ENCODE measurements around the gene ZC3H18.

The ZC3H18 gene

DNA sequence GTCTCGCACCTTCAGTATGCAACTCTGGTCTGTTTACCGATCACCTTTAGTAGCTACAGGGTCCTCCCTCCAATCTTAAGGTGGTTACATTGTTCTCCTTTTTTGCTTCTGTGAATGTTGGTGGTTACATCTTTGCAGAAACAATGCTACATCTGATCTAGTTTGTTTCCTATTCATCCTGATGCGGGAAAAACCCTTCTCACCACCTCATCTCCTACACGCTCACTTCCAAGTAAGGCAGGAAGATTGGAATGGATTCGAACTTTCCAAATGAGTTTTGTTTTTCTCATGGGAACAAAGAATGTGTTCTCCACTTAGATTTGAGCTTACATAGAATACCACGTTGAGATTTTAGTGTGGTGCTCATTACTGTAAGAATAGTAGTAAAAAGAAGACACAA, 14.5 kb downstream of the ZC3H18 start:
- no peak for DNase-seq

DNA sequence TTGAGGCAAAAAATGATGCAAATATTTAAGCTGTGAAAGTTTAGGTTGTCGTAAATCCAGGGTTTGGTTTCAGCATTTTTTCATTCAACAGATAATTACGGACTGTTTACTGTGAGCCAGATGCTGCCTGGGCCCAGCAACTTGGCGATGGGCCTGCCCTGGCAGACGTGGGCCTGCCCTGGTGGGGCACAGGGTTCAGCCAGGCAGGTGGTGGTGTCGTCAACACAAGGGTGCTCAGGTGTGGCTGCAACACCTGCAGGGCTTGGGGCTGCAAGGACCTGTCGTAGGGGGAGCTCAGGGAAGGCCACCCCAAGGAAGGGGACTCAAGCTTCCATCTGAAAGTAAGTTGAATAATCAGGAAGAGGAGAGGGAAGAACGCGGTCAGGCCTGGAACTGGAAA, 15.1 kb downstream of the ZC3H18 start:
- no peak for DNase-seq

GRCh38 chr16:88585927-88586581, 15.9 kb downstream of the ZC3H18 start:
- no peak for DNase-seq

DNA sequence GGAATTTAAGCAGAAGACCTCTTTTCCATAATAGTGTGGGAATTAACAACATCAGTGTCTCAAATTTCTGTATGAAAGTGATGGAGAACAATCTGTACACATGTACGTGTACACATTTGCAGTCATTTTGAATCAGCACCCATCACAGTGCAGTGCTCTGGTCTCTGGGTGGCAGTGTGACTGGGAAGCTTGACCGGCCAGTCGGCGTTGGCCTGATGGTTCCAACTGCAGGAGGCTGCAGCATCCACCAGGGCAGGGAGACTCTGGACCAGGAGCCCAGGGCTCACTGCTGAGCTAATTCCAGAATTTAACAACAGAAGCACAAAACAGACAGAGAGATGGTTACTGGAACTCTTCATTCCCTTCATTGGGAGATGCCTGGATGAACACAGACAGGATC, 17.9 kb downstream of the ZC3H18 start:
- DNase-seq: no peak

GRCh38 chr16:88588754-88589153, 18.6 kb downstream of the ZC3H18 start:
- no peak for DNase-seq

DNA sequence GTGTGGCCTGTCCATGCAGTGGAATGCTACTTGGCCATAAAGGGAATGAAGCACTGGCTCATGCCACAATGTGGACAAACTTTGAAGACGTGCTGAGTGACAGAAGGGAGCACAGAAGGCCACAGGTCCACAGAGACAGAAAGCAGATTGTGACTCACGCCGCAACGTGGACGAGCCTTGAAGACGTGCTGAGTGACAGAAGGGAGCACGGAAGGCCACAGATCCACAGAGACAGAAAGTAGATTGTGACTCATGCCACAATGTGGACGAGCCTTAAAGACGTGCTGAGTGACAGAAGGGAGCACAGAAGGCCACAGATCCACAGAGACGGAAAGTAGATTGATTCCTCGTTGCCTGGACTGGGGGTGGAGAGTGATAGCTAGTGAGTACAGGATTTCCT, 19.2 kb downstream of the ZC3H18 start:
- no peak for DNase-seq

DNA sequence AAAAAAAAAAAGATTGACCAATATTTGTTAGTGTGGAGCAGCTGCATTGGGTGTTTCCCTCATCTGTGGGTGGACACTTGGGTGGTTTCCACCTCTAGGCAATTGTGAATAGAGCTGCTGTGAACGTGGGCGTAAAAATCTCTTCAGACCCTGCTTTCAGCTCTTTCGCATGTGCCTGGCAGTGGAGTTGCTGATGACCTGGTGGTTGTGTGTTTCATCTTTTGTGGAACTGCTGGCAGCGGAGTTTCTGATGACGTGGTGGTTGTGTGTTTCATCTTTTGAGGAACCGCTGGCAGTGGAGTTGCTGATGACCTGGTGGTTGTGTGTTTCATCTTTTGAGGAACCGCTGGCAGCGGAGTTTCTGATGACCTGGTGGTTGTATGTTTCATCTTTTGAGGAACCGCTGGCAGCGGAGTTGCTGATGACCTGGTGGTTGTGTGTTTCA, 21.4 kb downstream of the ZC3H18 start:
- no peak for DNase-seq

DNA sequence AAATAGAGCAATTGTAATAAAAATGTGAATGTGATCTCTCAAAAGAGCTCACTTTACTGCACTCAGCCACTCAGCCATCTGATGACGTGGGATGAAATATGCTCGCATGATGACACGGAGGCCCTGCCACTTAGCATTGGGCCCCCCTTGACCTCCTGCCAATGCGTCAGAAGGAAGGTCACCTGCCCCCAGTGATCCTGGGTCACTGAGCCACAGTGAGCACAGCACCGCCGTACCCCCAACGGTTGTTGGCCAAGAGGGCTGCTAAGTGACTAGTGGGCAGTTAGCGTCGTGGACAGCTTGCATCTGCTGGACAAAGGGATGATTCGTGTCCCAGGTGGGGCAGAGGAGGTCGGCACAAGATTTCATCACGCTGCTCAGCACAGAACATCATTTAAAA, 22.9 kb downstream of the ZC3H18 start:
- no peak for DNase-seq

DNA sequence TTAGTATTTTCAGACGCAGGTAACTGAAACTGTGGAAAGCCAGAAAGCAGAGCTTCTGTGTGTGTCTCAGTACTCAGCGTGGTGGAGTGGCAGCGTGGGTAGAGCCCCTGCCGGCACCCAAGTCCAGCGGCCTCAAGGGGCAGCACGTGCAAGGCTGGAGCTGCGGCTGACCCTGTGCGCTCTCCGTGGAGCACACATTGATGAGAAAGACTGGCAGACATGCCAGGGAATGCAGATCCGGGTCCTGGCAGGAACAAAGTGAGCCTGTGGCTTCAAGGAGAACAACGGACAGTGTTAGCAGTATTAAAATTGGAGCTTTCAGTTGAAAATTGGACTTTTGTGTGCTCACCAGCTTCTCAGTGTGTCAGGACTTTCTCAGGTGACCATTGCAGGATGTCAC, 23.3 kb downstream of the ZC3H18 start:
- no peak for DNase-seq

GRCh38 chr16:88593910-88594309, 23.7 kb downstream of the ZC3H18 start:
- DNase-seq: no peak

- DNase-seq: no peak
Observed at GRCh38 chr16:88595101-88595500, 24.9 kb downstream of the ZC3H18 start.

- DNase-seq: no peak
Observed at GRCh38 chr16:88595921-88596320, 25.7 kb downstream of the ZC3H18 start.

DNA sequence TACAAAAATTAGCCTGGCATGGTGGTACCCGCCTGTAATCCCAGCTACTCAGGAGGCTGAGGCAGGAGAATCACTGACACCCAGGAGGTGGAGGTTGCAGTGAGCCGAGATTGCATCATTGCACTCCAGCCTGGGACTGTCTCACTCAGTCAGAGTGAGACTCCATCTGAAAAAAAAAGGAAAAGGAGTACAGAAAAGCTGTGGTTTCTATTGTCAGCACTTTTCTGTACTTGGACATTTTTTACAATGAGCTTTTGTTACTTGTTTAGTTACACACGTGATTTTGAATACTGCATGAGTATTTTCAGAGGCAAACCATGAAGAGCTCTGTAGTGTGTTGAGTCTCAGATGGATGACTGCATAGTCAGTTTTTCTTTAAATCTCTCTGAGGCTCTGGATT, 26.3 kb downstream of the ZC3H18 start:
- no peak for DNase-seq

DNA sequence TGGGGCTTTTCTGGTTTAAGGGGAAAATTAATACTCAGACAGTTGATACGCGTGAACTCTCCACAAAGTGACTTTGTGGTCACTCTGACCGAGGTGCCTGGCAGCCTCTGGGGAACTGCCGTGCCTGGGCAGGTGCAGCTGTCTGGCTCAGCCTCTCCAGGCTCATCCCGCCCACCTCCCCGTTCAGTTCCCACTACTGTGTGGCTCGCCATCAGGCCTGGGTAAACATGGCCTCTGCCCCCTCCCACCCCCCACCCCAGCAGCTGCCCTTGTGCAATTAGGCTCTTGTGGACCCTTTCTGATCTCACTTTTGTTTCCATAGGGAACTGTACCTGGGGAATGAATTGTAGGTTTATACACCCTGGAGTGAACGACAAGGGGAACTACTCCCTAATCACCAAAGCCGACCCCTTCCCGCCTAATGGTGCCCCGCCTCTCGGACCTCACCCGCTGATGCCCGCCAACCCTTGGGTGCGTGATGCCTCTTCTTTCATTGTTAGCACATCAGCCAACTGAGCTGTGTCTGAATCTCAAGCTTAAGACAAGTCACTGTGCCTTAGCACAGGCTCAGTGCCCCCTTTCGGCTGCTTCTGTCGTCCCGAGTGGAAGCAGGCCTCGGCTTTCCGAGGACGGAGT, 27.8 kb downstream of the ZC3H18 start:
- no peak for DNase-seq

DNA sequence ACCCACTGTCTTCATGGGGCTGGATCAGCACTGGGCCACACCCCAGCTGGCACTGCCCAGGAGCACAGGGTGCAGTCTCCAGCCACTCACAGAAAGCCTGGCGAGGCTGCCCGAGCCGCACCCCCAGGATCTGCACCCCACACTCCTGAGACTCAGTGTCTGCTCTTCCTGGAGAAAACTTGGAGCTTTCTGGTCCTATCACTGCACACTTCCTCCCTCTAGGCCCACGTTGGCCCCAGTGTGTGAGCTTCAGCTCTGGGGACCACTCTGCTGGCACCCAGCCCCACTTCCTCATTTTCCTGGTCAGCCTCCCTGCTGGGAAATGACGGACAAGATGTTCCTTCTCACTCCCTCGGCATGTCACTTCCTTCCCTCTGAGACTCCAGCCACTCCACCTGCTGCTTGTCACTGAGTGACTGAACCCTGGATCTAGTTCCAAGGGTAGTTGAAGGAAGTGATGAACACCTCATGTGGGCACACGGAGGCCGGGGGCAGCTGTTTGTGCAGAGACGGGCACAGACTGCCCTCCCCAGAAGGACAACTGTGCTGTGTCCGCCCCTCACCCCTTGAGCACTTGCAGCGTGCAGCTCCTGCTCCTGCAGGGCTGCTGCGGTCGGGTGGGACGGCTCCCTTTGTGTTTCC, 29.0 kb downstream of the ZC3H18 start:
- no peak for DNase-seq

DNA sequence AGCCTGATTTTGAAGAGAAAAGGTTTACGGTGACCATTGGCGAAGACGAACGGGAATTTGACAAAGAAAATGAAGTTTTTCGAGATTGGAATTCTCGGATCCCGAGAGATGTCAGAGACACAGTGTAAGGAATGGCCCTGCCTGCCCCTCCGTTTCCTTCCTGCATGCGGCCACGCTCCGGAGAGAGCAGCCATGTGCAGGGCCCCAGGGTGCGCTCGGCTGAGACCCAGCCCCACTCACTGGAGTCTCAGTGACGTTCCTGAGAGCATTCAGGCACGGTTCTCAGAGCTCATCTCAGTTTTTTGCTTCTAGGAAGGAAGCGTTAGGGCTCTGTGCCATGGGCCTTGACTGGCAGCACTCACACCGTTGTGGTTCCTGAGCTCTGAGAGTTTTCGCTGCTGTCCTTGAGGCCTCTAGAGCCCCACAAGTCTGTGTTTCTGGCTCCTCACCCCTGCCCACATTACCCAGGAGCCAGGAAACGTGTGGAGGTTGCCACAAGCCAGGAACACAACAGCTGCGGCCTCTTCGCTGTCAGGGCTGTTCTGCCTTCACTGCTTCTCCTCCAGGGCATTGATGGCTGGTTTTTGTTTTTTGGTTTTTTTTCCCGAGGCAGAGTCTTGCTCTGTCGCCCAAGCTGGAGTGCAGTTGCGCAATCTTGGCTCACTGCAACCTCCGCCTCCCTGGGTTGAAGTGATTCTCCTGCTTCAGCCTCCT, 29.8 kb downstream of the ZC3H18 start:
- DNase-seq: no peak

- no peak for DNase-seq
Observed at GRCh38 chr16:88600539-88600896, 30.3 kb downstream of the ZC3H18 start.

DNA sequence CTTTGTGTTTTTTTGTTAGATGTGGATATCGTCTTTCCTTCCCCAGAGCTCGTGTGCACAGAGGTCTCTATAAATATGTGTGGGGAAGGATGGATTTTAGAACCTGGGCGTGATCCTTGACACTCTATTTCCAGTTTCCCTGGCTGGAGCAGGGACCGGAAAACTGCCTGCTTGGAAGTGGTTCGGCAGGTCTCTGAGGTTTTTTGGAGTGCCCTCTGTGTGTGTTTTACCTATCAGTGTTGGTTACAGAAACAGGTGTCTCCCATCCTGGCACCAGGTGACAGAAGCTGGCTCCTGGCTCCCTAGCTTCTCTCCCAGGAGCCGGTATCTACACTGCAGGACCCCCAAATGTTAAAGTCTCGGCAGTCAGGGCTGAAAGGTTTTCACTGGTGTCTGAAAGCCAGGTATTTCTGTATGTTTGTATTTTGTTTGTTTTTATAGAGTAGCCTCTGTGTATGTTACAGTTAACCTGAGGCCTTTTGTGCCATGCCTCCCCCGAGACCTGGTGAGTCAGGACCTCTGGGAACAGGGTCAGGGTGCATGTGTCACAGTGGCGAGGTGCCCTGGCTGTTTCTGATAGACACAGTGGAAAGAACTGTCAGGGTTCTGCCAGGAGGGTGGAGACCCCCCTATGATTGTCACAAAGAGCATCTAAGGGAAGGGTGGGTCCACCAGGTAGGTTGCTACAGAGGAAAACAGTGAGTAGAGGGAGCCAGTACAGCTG, 31.3 kb downstream of the ZC3H18 start:
- DNase-seq: no peak

DNA sequence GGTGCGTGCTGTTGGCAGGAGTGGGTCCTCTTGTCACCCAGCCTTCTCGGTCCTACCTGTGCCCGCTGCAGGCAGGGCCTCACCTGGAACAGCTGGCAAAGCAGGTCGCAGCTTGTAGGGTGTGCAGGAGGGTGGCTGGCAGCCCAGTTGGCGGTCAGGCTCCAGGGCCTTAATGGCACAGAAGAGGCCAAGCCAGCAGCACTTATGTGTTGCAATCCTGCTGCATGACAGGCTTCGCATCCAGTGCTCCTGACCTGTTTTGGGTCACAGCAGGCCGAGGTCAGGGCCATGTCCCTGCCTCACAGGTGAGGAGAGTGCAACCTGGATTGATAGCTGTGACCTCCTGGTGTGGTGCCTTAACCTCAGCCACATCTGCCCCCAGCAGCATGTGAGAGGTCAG, 31.9 kb downstream of the ZC3H18 start:
- DNase-seq: no peak

GRCh38 chr16:88605186-88606147, 35.3 kb downstream of the ZC3H18 start:
- DNase-seq: no peak

DNA sequence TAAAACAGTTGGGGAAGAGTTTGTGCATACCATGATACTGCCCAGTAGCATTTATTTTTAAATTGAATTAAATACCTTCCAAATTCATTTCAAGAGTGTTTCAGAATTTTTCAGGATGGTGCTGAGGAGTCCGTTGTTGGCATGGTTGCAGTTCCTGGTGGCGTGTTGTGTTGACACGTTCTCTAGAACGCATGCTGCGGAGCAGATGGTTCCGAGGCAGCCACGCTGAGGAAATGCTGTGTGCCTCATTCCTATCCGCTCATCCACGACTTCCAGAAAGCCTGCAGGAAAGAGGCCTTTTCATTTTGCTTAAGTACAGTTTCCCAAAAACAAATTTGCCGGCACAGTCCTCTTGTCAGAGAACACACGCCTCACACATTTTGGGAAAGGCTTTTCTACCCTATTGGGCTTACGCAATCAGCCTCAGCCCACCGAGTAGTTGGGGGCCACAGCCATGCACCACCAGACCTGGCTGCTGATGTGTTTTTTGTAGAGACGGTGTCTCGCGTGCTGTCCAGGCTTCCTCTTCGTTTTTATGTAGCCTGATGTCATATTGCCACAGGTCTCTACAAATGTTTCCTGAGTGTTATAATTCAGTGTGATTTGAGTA, 36.0 kb downstream of the ZC3H18 start:
- no peak for DNase-seq

DNA sequence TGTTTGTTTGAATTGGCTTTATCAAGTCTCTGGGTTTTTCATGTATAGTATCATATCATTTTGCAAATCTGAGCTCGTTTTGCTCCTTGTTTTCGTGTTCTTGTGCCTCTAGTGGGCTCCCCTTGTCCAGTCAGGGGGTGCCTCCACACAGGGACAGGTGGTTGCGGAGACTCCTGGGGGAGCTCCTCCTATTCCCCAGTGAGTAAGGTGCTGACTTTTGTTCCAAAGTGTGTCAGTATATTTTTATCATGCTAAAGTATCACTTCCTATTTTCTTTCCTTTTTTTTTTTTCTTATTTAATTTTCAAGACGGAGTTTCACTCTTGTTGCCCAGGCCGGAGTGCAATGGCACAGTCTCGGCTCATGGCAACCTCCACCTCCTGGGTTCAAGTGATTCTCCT, 37.9 kb downstream of the ZC3H18 start:
- DNase-seq: no peak

Data from GOT3 (cell line).